Measurements from ENCODE around the gene TOX4.
"Not testable (repeated sequence)": the region's sequence is repeated elsewhere in the genome, so short reads cannot be mapped to it uniquely, and the experiment has no call there.

Gene TOX4

DNA sequence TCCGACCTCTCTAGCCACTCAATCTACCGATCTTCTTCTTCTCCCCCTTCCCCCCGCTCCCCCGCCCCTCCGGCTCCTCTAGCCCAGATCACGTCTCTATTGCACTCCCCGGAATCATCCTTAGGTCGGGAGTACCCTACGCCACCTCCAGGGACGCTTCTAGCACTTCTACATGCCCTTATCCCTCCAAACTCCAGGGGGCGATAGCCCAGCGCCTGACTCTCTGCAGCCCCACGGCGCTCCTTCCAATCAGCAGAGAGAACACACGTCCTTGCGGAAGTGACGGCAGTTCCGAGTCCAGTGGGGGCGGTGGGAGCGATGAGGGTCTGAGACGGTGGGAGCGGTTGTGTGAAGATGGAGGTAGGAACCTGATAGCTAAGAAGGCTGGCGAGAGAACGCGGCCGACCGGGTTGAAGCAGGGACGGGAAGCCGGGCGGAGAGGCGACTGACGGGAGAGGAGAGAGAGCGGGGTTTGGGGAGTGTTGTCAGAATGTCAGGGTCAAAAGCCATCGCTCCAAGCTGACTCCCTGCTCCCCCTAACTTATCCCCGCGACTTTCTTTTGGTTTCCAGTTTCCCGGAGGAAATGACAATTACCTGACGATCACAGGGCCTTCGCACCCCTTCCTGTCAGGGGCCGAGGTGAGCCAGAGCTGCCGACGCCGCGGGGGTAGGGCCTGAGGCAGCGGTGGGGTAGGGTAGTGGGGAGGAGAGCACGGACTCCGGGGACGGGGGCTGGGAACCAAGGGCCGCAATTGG lies at the start of gene TOX4, which contains the start of gene RAB2B:
Gene TOX4 (plus strand): TSS at position 271 of the 757 bp plus-strand sequence. CDS start 84 bp downstream, at position 355.
Gene RAB2B (minus strand): TSS at position 35 of the 757 bp plus-strand sequence. CDS start 87 bp downstream, outside the sequence.
- DNase-seq = peak; percentile 81 to 99 (median 95)

DNA sequence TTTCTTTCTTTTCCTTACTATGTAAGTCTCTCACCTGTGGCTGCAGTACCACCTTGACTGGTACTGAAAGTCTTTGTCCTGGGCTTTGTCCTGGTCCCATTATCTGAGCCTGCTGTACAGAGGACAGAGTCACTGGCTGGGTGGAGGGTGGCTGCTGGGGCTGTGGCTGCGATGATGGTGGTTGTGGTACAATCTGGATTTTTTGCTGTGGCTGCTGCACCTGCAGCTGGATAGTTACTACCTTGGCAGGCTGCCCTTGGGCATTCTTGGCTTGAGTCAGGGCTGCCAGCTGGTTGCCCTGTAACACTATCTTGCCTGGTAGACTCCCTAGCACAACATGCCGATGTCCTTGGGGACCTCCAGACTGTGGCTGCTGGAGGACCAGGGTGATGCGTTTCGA lies 48.1 kb upstream of the TOX4 start:
- DNase-seq = peak in 1 of 51 donors; percentile 0

DNA sequence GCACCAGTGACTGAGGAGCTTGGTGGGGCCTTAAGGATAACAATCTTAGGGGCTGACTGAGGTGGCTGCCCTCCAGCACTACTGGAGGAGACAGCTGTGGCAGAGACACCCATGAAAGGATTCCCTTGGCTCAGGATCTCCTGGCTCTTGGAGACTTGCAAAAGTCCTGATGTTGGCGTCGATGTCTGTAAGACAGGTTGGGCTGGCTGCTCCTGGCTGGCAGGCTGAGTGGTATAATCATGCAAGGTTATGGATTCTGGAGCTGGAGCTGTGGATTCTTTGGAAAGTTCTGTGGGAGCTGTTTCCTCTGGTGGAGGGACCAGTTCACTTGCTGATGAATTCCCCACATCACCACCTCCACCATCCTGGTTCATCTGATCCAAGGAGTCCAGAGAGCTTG lies 45.9 kb upstream of the TOX4 start:
- DNase-seq = no peak

DNA sequence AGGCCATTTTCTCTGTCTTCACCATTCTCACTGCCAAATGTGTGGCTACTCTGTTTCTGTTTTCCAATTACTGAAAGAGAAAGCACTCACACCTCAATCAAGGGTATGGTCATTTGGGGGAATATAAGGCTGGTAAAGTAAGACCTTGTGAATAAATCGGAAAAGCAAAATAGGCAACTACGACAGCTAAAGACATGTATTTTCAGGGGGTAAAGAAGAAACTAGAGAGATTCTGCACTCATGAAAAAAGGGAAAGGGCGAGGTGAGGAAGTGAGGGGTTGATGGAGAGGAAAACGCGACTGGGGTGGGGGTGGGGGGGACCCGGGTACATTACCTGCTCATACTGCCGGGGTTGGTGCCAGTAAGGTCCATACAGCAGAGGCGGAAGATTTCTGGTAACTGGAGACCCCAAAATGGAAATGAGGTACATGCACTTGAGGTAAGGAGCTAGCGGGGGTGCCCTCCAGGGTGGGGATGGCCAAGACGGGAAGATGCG lies 40.4 kb upstream of the TOX4 start:
- peak in 1 of 51 donors; percentile 45 for DNase-seq

DNA sequence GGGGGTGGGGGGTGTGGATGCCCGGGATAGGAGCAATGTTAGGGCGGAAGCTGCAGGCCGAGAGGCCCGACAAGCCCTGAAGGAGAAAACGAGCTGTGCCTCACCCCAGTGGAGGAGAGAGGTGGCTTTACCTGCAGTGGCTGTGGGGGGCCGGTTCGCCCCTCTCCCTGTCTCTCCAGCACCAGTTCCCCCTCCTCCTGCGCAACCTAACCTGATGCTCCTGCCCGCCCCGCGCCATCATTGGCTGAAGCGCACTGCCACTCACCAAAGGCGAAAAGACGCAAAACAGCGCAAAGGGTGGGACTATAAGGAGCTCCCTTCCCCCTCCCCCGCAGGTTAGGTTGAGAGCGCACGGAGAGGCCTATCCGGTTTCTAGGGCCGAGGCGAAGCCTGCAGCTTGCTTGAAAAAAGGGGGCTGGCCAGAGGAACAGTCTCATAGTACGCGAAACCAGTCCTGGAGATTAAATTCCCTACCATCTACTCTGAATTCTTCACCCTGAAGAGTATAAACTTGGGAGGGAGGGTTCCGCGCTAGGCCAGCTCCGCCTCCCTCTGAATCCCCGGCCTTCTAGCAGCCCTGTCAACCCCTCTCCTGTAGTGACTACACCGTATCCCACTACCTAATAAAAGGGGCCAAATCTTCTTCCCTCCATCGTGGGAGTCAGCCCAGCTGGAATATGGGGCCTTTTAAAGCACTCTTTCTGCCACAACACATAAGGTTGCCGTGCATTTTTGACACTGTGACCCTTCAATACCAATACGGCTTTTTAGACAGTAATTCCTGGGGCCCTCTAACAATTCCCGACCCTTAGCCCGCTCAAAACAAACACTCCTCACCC lies 39.7 kb upstream of the TOX4 start:
- peak; percentile 80 to 99 (median 95) for DNase-seq

GRCh38 chr14:21440859-21441258 lies 36.1 kb upstream of the TOX4 start:
- DNase-seq = no peak

GRCh38 chr14:21442657-21443056 lies 34.3 kb upstream of the TOX4 start:
- not testable (repeated sequence) for DNase-seq

- DNase-seq = no peak
Observed at GRCh38 chr14:21449899-21450216, 27.1 kb upstream of the TOX4 start.

DNA sequence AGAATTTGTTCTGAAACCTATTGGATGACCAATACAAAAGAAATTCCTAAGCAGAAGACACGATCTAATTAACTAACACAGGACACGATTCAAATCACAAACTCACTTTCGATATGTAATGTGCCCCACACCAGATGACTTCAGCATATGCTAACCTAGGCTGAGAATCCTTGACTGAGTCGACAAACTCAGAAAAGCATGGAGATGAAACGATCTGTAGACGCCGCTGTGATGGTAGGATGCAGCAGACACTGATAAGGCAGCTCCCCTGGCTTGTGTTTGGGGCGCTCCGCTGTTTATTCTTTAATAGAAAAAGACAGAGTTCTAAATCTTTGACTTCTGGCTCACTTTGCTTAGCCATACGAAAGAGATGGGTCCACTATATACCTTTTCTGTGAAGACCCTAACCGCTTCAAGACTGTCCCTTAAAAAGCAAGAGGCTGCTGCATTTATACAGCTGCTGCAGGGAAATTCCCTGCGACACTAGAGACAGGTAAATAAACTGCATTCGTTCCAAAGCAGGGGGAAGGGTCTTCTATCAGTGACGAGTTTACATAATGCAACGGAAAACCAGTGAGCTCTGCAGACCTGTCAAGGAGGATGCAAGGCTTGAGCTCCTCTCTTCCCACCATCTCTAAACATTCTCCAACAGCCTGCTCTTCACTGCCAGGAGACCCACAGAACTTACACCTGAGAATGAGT lies 22.0 kb upstream of the TOX4 start:
- DNase-seq = no peak

DNA sequence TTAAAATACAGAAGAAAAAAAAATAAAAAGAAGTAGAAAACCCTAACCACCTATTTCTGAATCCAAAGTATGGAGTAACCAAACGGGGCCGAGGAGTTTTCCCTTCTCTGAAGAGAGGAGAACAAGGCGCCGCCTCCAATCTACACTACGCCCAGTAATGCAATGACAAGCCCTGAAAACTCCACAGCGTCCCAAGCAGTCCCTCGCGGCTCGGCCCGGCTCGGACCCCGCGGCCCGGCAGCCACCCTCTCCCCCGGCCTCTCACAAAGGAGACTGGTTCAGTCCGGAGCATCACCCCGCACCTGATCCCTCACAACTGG lies 21.4 kb upstream of the TOX4 start:
- DNase-seq = no peak

GRCh38 chr14:21455912-21456667 lies 20.9 kb upstream of the TOX4 start, which contains the start of gene CHD8:
Gene CHD8, minus strand, starts transcription at chr14:21456123. Its CDS starts 24,480 bp downstream, at chr14:21431643.
- DNase-seq = peak; percentile 77 to 100 (median 99)

- peak in 3 of 51 donors; percentile 1 to 5 (median 5) for DNase-seq
Observed at GRCh38 chr14:21467616-21468015, 9.4 kb upstream of the TOX4 start.

GRCh38 chr14:21475767-21476522 lies 1.1 kb upstream of the TOX4 start:
- DNase-seq = no peak

DNA sequence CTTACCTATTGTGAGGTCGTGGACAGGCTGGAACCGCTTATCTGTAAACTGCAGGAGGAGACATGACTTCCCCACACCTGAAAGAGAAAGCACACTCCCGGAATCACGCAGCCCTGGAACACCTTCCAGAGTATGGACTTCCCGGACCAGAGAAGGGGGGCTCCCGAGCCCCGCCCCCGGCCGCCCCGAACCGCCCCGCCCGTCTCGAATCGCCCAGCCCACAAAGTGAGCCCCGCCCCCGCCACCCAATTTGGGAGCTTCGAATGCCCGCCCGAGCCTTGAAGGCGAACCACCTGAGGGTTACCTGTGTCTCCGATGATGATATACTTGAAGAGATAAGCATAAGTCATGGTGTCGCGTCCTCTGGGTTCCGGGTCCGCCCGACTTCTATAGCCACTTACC lies 471 bp upstream of the TOX4 start:
- peak in 31 of 51 donors; percentile 70 to 91 (median 83) for DNase-seq

GRCh38 chr14:21486640-21487087 lies 9.7 kb downstream of the TOX4 start:
- DNase-seq = no peak

- DNase-seq = no peak
Observed at GRCh38 chr14:21494902-21495762, 18.1 kb downstream of the TOX4 start.

GRCh38 chr14:21496453-21496852 lies 19.5 kb downstream of the TOX4 start:
- DNase-seq = no peak

- DNase-seq = peak in 4 of 51 donors; percentile 2 to 25 (median 8)
Observed at GRCh38 chr14:21498540-21499526, 21.8 kb downstream of the TOX4 start.

Measured in hypothalamus (tissue), 51 donors.